Upper lobe of left lung (tissue), 6 donors: Measurements from ENCODE around the gene CRLF1. TPM values are rescaled to one million over a fixed set of nuclear protein-coding genes. Genes with fewer than 3 reads are reported as not detected.
"Not testable (repeated sequence)": the region's sequence is repeated elsewhere in the genome, so short reads cannot be mapped to it uniquely, and the experiment has no call there.

Source experiments
- ATAC-seq, 2 donors: fragments of 200-7000 bp; cut with Tn5 transposase; one replicate each; pipeline ENCODE4 v1.9.1; 2022; ENCODE audit warnings: mild to moderate bottlenecking in 2 of 2, moderate library complexity in 2 of 2; ENCODE audit not compliant: low FRiP score in 2 of 2
- DNase-seq, 2 donors: peaks; one replicate each; pipeline ENCODE4 v3.0.0-alpha.2; 2019 to 2020
- H3K27ac ChIP-seq, 4 donors: fragments of 200-600 bp; sonication (generic); one replicate each; pipeline ENCODE4 v1.5.1; 2016 to 2019
- H3K27me3 ChIP-seq, 4 donors: fragments of 200-600 bp; sonication (generic); one replicate each; pipeline ENCODE4 v1.5.1; 2017 to 2019
- H3K36me3 ChIP-seq, 4 donors: fragments of 200-600 bp; sonication (generic); one replicate each; pipeline ENCODE4 v1.5.1; 2016 to 2019
- H3K4me1 ChIP-seq, 4 donors: fragments of 200-600 bp; sonication (generic); one replicate each; pipeline ENCODE4 v1.5.1; 2018 to 2019
- H3K4me3 ChIP-seq, 4 donors: fragments of 200-600 bp; sonication (generic); one replicate each; pipeline ENCODE4 v1.5.1; 2017 to 2019; ENCODE audit warnings: mild to moderate bottlenecking in 2 of 4, moderate library complexity in 1 of 4
- H3K9me3 ChIP-seq, 4 donors: fragments of 200-600 bp; sonication (generic); one replicate each; pipeline ENCODE4 v1.5.1; 2018 to 2019
- EP300 ChIP-seq, 4 donors: sonication (generic); formaldehyde crosslinking; IDR thresholded peaks; one replicate each; pipeline ENCODE4 v1.5.1; 2017; ENCODE audit warnings: antibody characterized with exemption in 4 of 4, control low read depth in 2 of 4
- POLR2A ChIP-seq, 4 donors: fragments of 450-650 bp; IDR thresholded peaks; one replicate each; pipeline ENCODE4 v1.5.1; 2016 to 2017; ENCODE audit warnings: antibody characterized with exemption in 4 of 4, mild to moderate bottlenecking in 2 of 4
- POLR2AphosphoS5 ChIP-seq, 2 donors: sonication (generic); formaldehyde crosslinking; IDR thresholded peaks; one replicate each; pipeline ENCODE4 v1.5.1; 2017; ENCODE audit warnings: antibody characterized with exemption in 2 of 2
- WGBS, 2 donors: methylation state at CpG; one replicate each; pipeline ENCODE4 v1.1.5; 2017 to 2018; 5-methylcytosine and 5-hydroxymethylcytosine counted together
- total RNA-seq, 6 donors: library from RNA; depleted of rRNA in 4 of 6; stranded (reverse); fragments of >200 nt in 4 of 6; gene quantifications; one replicate each; pipeline versions ENCODE4 v1.1.0 to v1.2.1, GENCODE V29; 2016 to 2021
- TF ChIP-seq, protein P1 (sequence below), 6 experiments: fragments of 450-650 bp in 4 of 6; fragments of 200-600 bp in 2 of 6; sonication (generic) in 2 of 6; IDR thresholded peaks; one replicate each; pipeline ENCODE4 v1.5.1; 2016 to 2019; ENCODE audit warnings: antibody characterized with exemption in 6 of 6
- donor health status: DM: no; HTN: no; CAD: no; lungs with moderate emphysema.
- donor health status: DM: no; HTN: yes; CAD: no; lungs with severe emphysema.

Gene CRLF1
- total RNA-seq, 6 donors from 2014 or later: 15.0 to 54.8 (median 20.0) TPM

GRCh38 chr19:18601875-18602274, 4.7 kb downstream of the CRLF1 start:
- 70 to 75% methylated on average over 4 of the region's 4 CpGs for WGBS, 2 donors
- peaks cover 0 to 31% (median 22%) of the 10 kb centered on the region in 4 donors for H3K27me3 ChIP-seq

DNA sequence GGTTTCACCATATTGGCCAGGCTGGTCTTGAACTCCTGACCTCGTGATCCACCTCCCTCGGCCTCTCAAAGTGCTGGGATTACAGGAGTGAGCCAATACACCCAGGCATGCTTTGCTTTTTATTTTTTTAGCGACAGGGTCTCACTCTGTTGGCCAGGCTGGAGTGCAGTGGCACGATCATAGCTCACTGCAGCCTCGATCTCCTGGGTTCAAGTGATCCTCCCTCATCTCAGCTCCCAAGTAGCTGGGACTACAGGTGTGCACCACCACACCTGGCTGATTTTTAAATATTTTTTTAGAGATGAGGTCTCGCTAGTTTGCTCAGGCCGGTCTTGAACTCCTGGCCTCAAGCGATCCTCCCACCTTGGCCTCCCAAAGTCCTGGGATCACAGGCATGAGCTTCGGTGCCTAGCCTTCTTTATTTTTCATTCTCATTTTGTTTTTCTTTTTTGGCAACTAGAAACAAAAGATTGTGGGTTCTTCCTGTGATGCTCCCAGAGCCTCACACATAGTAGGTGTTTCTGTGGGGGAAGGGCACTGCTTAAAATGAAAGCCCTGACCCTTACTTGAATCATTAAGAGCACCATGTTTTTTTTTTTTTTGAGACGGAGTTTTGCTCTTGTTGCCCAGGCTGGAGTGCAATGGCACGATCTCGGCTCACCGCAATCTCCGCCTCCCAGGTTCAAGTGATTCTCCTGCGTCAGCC, 5.8 kb downstream of the CRLF1 start:
- not testable (repeated sequence) for DNase-seq, H3K9me3 ChIP-seq, ATAC-seq, H3K4me3 ChIP-seq, H3K36me3 ChIP-seq, H3K27ac ChIP-seq
- Histone ChIP-seq H3K4me1 (peaks cover 0 to 27% (median 9%) of the 10 kb centered on the region in 4 donors), H3K27me3 (peaks cover 0 to 25% (median 17%) of the 10 kb centered on the region in 4 donors)
- WGBS, 2 donors: 88 to 92% methylated on average over 15 of the region's 15 CpGs

More at GRCh38 chr19:18601875-18602274, 4.7 kb downstream of the CRLF1 start:
- DNase-seq (no peak), ATAC-seq (no peak)
- H3K4me3 ChIP-seq: no peak overlapping the region
- no peak overlapping the region for H3K27ac ChIP-seq
- peaks cover 5 to 29% (median 14%) of the 10 kb centered on the region in 4 donors for H3K4me1 ChIP-seq
- no peaks in the 10 kb centered on the region for H3K36me3 ChIP-seq
- H3K9me3 ChIP-seq: no peaks in the 10 kb centered on the region
- TF ChIP-seq, protein P1, sequence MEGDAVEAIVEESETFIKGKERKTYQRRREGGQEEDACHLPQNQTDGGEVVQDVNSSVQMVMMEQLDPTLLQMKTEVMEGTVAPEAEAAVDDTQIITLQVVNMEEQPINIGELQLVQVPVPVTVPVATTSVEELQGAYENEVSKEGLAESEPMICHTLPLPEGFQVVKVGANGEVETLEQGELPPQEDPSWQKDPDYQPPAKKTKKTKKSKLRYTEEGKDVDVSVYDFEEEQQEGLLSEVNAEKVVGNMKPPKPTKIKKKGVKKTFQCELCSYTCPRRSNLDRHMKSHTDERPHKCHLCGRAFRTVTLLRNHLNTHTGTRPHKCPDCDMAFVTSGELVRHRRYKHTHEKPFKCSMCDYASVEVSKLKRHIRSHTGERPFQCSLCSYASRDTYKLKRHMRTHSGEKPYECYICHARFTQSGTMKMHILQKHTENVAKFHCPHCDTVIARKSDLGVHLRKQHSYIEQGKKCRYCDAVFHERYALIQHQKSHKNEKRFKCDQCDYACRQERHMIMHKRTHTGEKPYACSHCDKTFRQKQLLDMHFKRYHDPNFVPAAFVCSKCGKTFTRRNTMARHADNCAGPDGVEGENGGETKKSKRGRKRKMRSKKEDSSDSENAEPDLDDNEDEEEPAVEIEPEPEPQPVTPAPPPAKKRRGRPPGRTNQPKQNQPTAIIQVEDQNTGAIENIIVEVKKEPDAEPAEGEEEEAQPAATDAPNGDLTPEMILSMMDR (IDR thresholded peaks at IDR 0.05): no peak
- TF ChIP-seq POLR2AphosphoS5 (IDR thresholded peaks at IDR 0.05) (no peak), POLR2A (IDR thresholded peaks at IDR 0.05) (no peak), EP300 (IDR thresholded peaks at IDR 0.05) (no peak)

GRCh38 chr19:18599485-18599884, 7.1 kb downstream of the CRLF1 start:
- Histone ChIP-seq H3K4me3 (no peak overlapping the region), H3K9me3 (no peaks in the 10 kb centered on the region), H3K36me3 (no peaks in the 10 kb centered on the region), H3K4me1 (peaks cover 8 to 27% (median 16%) of the 10 kb centered on the region in 4 donors), H3K27me3 (peaks cover 0 to 13% (median 10%) of the 10 kb centered on the region in 4 donors), H3K27ac (no peak overlapping the region)
- TF ChIP-seq POLR2A (IDR thresholded peaks at IDR 0.05) (no peak), POLR2AphosphoS5 (IDR thresholded peaks at IDR 0.05) (no peak), EP300 (IDR thresholded peaks at IDR 0.05) (no peak)
- TF ChIP-seq, protein P1 (IDR thresholded peaks at IDR 0.05): no peak
- DNase-seq: peak in 1 of 2 donors; percentile 74
- ATAC-seq: peak in 1 of 2 donors; percentile 12
- 82 to 84% methylated on average over 11 to 20 of the region's 20 CpGs for WGBS, 2 donors

- Histone ChIP-seq H3K9me3 (no peaks in the 10 kb centered on the region), H3K27ac (no peak overlapping the region), H3K27me3 (no peaks in the 10 kb centered on the region), H3K36me3 (no peaks in the 10 kb centered on the region), H3K4me3 (no peak overlapping the region), H3K4me1 (peaks cover 14 to 25% (median 18%) of the 10 kb centered on the region in 4 donors)
- WGBS, 2 donors: 49% methylated on average over 17 to 24 of the region's 25 CpGs
- ATAC-seq (no peak), DNase-seq (no peak)
- TF ChIP-seq, protein P1 (IDR thresholded peaks at IDR 0.05): no peak
- TF ChIP-seq EP300 (IDR thresholded peaks at IDR 0.05): no peak
- TF ChIP-seq POLR2AphosphoS5 (IDR thresholded peaks at IDR 0.05): no peak
- no peak for TF ChIP-seq POLR2A (IDR thresholded peaks at IDR 0.05)
These were observed 8.6 kb downstream of the CRLF1 start for GRCh38 chr19:18597809-18598660.

- Histone ChIP-seq H3K36me3 (peaks cover 0 to 4% (median 2%) of the 10 kb centered on the region in 4 donors), H3K27ac (no peak overlapping the region), H3K4me3 (no peak overlapping the region), H3K4me1 (peaks cover 14 to 25% (median 18%) of the 10 kb centered on the region in 4 donors), H3K9me3 (no peaks in the 10 kb centered on the region), H3K27me3 (no peaks in the 10 kb centered on the region)
- DNase-seq (peak; percentile 51 to 89), ATAC-seq (peak; percentile 39 to 49)
- 17 to 41% methylated on average over 6 to 21 of the region's 21 CpGs for WGBS, 2 donors
- TF ChIP-seq POLR2AphosphoS5 (IDR thresholded peaks at IDR 0.05) (no peak), POLR2A (IDR thresholded peaks at IDR 0.05) (no peak), EP300 (IDR thresholded peaks at IDR 0.05) (no peak)
- TF ChIP-seq, protein P1 (IDR thresholded peaks at IDR 0.05): no peak
These were observed 9.8 kb downstream of the CRLF1 start for GRCh38 chr19:18596752-18597157.
